Neural cell (in vitro differentiated cells): ENCODE results near the gene ADD1.

Experiments
- EP300 ChIP-seq: fragments of 450-650 bp; conservative IDR thresholded peaks from 2 replicates; pipeline ENCODE4 v1.6.1; 2014; ENCODE audit warnings: antibody characterized with exemption, mild to moderate bottlenecking, moderate library complexity; ENCODE audit not compliant: poor library complexity, severe bottlenecking
- EZH2 ChIP-seq: fragments of 200-600, 300-800 bp; shearing (Covaris generic), sonication (generic); IDR thresholded peaks from 2 replicates; pipeline ENCODE4 v1.6.1; 2014; ENCODE audit warnings: antibody characterized with exemption, low read length, borderline replicate concordance, mild to moderate bottlenecking; ENCODE audit not compliant: insufficient read depth, poor library complexity, severe bottlenecking
- RAD21 ChIP-seq: fragments of 450-650 bp; conservative IDR thresholded peaks from 2 replicates; pipeline ENCODE4 v1.6.1; 2014; ENCODE audit warnings: antibody characterized with exemption, mild to moderate bottlenecking, moderate library complexity
- TAF1 ChIP-seq: IDR thresholded peaks from 2 replicates; pipeline ENCODE4 v1.6.1; 2012; ENCODE audit warnings: low read depth
- TF ChIP-seq, protein P1 (sequence below): fragments of 450-650 bp; IDR thresholded peaks from 2 replicates; pipeline ENCODE4 v1.5.1; 2014; ENCODE audit warnings: antibody characterized with exemption, mild to moderate bottlenecking, moderate library complexity; ENCODE audit not compliant: poor library complexity, severe bottlenecking

GRCh38 chr4:2822461-2823300 lies 21.0 kb upstream of the ADD1 start:
- TF ChIP-seq, protein P1, sequence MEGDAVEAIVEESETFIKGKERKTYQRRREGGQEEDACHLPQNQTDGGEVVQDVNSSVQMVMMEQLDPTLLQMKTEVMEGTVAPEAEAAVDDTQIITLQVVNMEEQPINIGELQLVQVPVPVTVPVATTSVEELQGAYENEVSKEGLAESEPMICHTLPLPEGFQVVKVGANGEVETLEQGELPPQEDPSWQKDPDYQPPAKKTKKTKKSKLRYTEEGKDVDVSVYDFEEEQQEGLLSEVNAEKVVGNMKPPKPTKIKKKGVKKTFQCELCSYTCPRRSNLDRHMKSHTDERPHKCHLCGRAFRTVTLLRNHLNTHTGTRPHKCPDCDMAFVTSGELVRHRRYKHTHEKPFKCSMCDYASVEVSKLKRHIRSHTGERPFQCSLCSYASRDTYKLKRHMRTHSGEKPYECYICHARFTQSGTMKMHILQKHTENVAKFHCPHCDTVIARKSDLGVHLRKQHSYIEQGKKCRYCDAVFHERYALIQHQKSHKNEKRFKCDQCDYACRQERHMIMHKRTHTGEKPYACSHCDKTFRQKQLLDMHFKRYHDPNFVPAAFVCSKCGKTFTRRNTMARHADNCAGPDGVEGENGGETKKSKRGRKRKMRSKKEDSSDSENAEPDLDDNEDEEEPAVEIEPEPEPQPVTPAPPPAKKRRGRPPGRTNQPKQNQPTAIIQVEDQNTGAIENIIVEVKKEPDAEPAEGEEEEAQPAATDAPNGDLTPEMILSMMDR = no peak
- TF ChIP-seq EZH2 (no peak), TAF1 (no peak), EP300 (no peak), RAD21 (no peak)
